Astrocyte (in vitro differentiated cells and primary cell): ENCODE data around the gene HEATR3. TPM values are rescaled to one million over a fixed set of nuclear protein-coding genes. Genes with fewer than 3 reads are reported as not detected.

Experiments used
- DNase-seq: peaks from one replicate; pipeline ENCODE4 v3.0.0-alpha.2; 2010; ENCODE audit warnings: low read depth
- FAIRE-seq: peaks from 2 replicates; lab custom pipeline; 2011; peaks lifted over from hg19 to GRCh38; lab: Jason Lieb, UNC
- H2AFZ ChIP-seq: 2 replicates; pipeline ENCODE4 v1.6.0; 2012; ENCODE audit warnings: low read depth, low read length, inconsistent platforms
- H3K27ac ChIP-seq: 2 replicates; pipeline ENCODE4 v1.5.1; 2011; ENCODE audit warnings: low read depth, low read length, inconsistent platforms
- H3K27me3 ChIP-seq: 2 replicates; pipeline ENCODE4 v1.6.0; 2011; ENCODE audit warnings: low read length, inconsistent platforms; ENCODE audit not compliant: insufficient read depth
- H3K36me3 ChIP-seq: 2 replicates; pipeline ENCODE4 v1.5.1; 2011; ENCODE audit warnings: low read length, inconsistent platforms; ENCODE audit not compliant: insufficient read depth
- H3K4me1 ChIP-seq: 2 replicates; pipeline ENCODE4 v1.5.1; 2011; ENCODE audit warnings: low read length, inconsistent platforms; ENCODE audit not compliant: insufficient read depth
- H3K4me2 ChIP-seq: 2 replicates; pipeline ENCODE4 v1.6.0; 2012; ENCODE audit warnings: low read length, inconsistent platforms
- H3K4me3 ChIP-seq: 2 replicates; pipeline ENCODE4 v1.5.1; 2011; ENCODE audit warnings: low read depth, mild to moderate bottlenecking, low read length, inconsistent platforms; ENCODE audit not compliant: insufficient read depth
- H3K79me2 ChIP-seq: 2 replicates; pipeline ENCODE4 v1.6.0; 2012; ENCODE audit warnings: mild to moderate bottlenecking, low read length, inconsistent platforms; ENCODE audit not compliant: insufficient read depth
- H3K9ac ChIP-seq: 2 replicates; pipeline ENCODE4 v1.6.0; 2012; ENCODE audit warnings: mild to moderate bottlenecking, low read length, inconsistent platforms
- H3K9me3 ChIP-seq: 2 replicates; pipeline ENCODE4 v1.5.1; 2012; ENCODE audit warnings: low read depth, mild to moderate bottlenecking, low read length, inconsistent platforms; ENCODE audit not compliant: insufficient read depth
- H4K20me1 ChIP-seq: 2 replicates; pipeline ENCODE4 v1.6.0; 2012; ENCODE audit warnings: low read length, inconsistent platforms; ENCODE audit not compliant: insufficient read depth
- H3K27ac Mint-ChIP-seq: one replicate; pipeline ENCODE4 v1.8.0; 2021; ENCODE audit warnings: mild to moderate bottlenecking, mixed read lengths; ENCODE audit not compliant: unreplicated experiment
- H3K27me3 Mint-ChIP-seq: one replicate; pipeline ENCODE4 v1.8.0; 2021; ENCODE audit warnings: low read depth, mixed read lengths; ENCODE audit not compliant: unreplicated experiment
- H3K36me3 Mint-ChIP-seq: one replicate; pipeline ENCODE4 v1.8.0; 2021; ENCODE audit warnings: low read depth, mixed read lengths; ENCODE audit not compliant: unreplicated experiment
- H3K4me1 Mint-ChIP-seq: one replicate; pipeline ENCODE4 v1.8.0; 2021; ENCODE audit warnings: low read depth, mixed read lengths; ENCODE audit not compliant: unreplicated experiment
- H3K4me3 Mint-ChIP-seq: one replicate; pipeline ENCODE4 v1.8.0; 2021; ENCODE audit warnings: mild to moderate bottlenecking, moderate library complexity, mixed read lengths; ENCODE audit not compliant: unreplicated experiment
- H3K9me3 Mint-ChIP-seq: one replicate; pipeline ENCODE4 v1.8.0; 2021; ENCODE audit warnings: mild to moderate bottlenecking, mixed read lengths; ENCODE audit not compliant: unreplicated experiment
- CTCF ChIP-seq: IDR thresholded peaks from 2 replicates; pipeline ENCODE4 v1.5.1; 2011; ENCODE audit warnings: low read depth, mild to moderate bottlenecking, inconsistent platforms, low read length, moderate library complexity; ENCODE audit not compliant: insufficient read depth
- EZH2 ChIP-seq: IDR thresholded peaks from 2 replicates; pipeline ENCODE4 v1.6.1; 2012; ENCODE audit warnings: mild to moderate bottlenecking, low read length, inconsistent platforms; ENCODE audit not compliant: insufficient read depth
- total RNA-seq: library from RNA; stranded (reverse); gene quantifications from 2 replicates; pipeline ENCODE4 v1.2.1, GENCODE V29; 2021

The HEATR3 gene
- total RNA-seq, 1 donor from 2014 or later = 26.8 TPM

DNA sequence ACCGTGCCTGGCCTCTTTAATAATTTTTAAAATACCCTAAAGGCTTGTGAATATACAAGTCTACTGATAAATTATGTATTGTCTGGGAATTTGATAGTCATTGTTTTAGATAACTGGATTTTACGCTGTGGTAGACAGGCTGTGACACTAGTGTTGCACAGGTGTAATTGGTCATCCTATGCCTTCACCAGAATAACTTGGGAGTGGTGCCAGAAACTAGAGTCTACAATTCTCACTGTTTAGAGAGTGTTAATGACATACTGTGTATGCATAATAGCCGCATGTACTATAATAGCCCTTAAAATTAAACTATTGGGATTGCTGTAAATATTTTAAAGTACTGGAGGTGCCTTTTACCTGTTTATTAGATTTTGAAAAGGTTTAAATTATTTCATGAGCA, 29.3 kb upstream of the HEATR3 start:
- no peaks in the 10 kb centered on the region for H3K9me3 ChIP-seq
- H3K27me3 Mint-ChIP-seq = no peaks in the 10 kb centered on the region
- H3K27ac ChIP-seq = no peak overlapping the region
- no peak overlapping the region for H2AFZ ChIP-seq
- H3K27me3 ChIP-seq = no peaks in the 10 kb centered on the region
- H3K4me3 Mint-ChIP-seq = no peak overlapping the region
- no peaks in the 10 kb centered on the region for H3K4me1 ChIP-seq
- no peaks in the 10 kb centered on the region for H3K9me3 Mint-ChIP-seq
- FAIRE-seq = no peak
- DNase-seq = no peak
- peaks cover 20% of the 10 kb centered on the region for H3K36me3 ChIP-seq
- no peak overlapping the region for H3K4me3 ChIP-seq
- TF ChIP-seq CTCF (no peak), EZH2 (no peak)
- no peak overlapping the region for H3K27ac Mint-ChIP-seq
- H3K36me3 Mint-ChIP-seq = peaks cover 2% of the 10 kb centered on the region
- peaks cover 4% of the 10 kb centered on the region for H3K4me1 Mint-ChIP-seq
- no peak overlapping the region for H3K9ac ChIP-seq
- peaks cover 14% of the 10 kb centered on the region for H4K20me1 ChIP-seq
- no peak overlapping the region for H3K4me2 ChIP-seq
- peaks cover 6% of the 10 kb centered on the region for H3K79me2 ChIP-seq

- Mint-ChIP-seq H3K27ac (no peak overlapping the region), H3K4me1 (peaks cover 4% of the 10 kb centered on the region), H3K27me3 (no peaks in the 10 kb centered on the region), H3K9me3 (no peaks in the 10 kb centered on the region), H3K36me3 (no peaks in the 10 kb centered on the region), H3K4me3 (no peak overlapping the region)
- Histone ChIP-seq H3K9me3 (no peaks in the 10 kb centered on the region), H2AFZ (no peak overlapping the region), H3K27me3 (no peaks in the 10 kb centered on the region), H3K9ac (no peak overlapping the region), H4K20me1 (peaks cover 2% of the 10 kb centered on the region), H3K36me3 (peaks cover 10% of the 10 kb centered on the region), H3K4me2 (no peak overlapping the region), H3K79me2 (no peaks in the 10 kb centered on the region), H3K27ac (no peak overlapping the region), H3K4me3 (no peak overlapping the region), H3K4me1 (no peaks in the 10 kb centered on the region)
- DNase-seq (no peak), FAIRE-seq (no peak)
- no peak for TF ChIP-seq EZH2
- no peak for TF ChIP-seq CTCF
Observed at GRCh38 chr16:50037662-50038220, 28.0 kb upstream of the HEATR3 start.

- DNase-seq (no peak), FAIRE-seq (no peak)
- no peak overlapping the region for H2AFZ ChIP-seq
- H3K36me3 ChIP-seq = peaks cover 8% of the 10 kb centered on the region
- Mint-ChIP-seq H3K27me3 (peaks cover 3% of the 10 kb centered on the region), H3K27ac (no peak overlapping the region), H3K4me3 (no peak overlapping the region), H3K9me3 (no peaks in the 10 kb centered on the region), H3K36me3 (no peaks in the 10 kb centered on the region), H3K4me1 (peaks cover 4% of the 10 kb centered on the region)
- no peak overlapping the region for H3K4me3 ChIP-seq
- H3K4me2 ChIP-seq = no peak overlapping the region
- H3K4me1 ChIP-seq = no peaks in the 10 kb centered on the region
- H3K9me3 ChIP-seq = no peaks in the 10 kb centered on the region
- no peaks in the 10 kb centered on the region for H4K20me1 ChIP-seq
- H3K9ac ChIP-seq = no peak overlapping the region
- H3K79me2 ChIP-seq = no peaks in the 10 kb centered on the region
- no peak for TF ChIP-seq CTCF
- no peak for TF ChIP-seq EZH2
- H3K27me3 ChIP-seq = no peaks in the 10 kb centered on the region
- H3K27ac ChIP-seq = no peak overlapping the region
Observed at GRCh38 chr16:50038286-50038685, 27.5 kb upstream of the HEATR3 start.
